Effector memory CD4-positive, alpha-beta T cell (primary cell): Measurements from ENCODE around the gene RNU2-1.
"Not testable (repeated sequence)": the region's sequence is repeated elsewhere in the genome, so short reads cannot be mapped to it uniquely, and the experiment has no call there.

Source experiments
- DNase-seq, 3 donors: peaks; one replicate each; pipeline ENCODE4 v3.0.0-alpha.2; 2020
- H3K27ac ChIP-seq: 2 replicates; pipeline ENCODE4 v1.7.0; 2013; ENCODE audit warnings: mild to moderate bottlenecking, low read length, moderate library complexity; ENCODE audit not compliant: insufficient read depth, poor library complexity, severe bottlenecking
- H3K27me3 ChIP-seq: replicated peaks from 2 replicates; pipeline ENCODE4 v1.7.0; 2013; ENCODE audit warnings: mild to moderate bottlenecking, low read length; ENCODE audit not compliant: insufficient read depth, control insufficient read depth, poor library complexity, severe bottlenecking
- H3K36me3 ChIP-seq: 2 replicates; pipeline ENCODE4 v1.7.0; 2013; ENCODE audit warnings: mild to moderate bottlenecking, low read length, moderate library complexity; ENCODE audit not compliant: control insufficient read depth, insufficient read depth
- H3K4me1 ChIP-seq: 2 replicates; pipeline ENCODE4 v1.7.0; 2013; ENCODE audit warnings: low read length, mild to moderate bottlenecking; ENCODE audit not compliant: control insufficient read depth, insufficient read depth, poor library complexity, severe bottlenecking
- H3K4me3 ChIP-seq: 2 replicates; pipeline ENCODE4 v1.7.0; 2013; ENCODE audit warnings: low read length, low read depth, mild to moderate bottlenecking; ENCODE audit not compliant: insufficient read depth, poor library complexity, severe bottlenecking
- H3K9me3 ChIP-seq: 2 replicates; pipeline ENCODE4 v1.7.0; 2013; ENCODE audit warnings: mild to moderate bottlenecking, low read length, moderate library complexity; ENCODE audit not compliant: control insufficient read depth

Gene RNU2-1

GRCh38 chr17:43231205-43232020 is 2.4 kb downstream of the RNU2-1 start:
- H3K4me3 ChIP-seq, result not testable (repeated sequence)

GRCh38 chr17:43228020-43228782 is 5.6 kb downstream of the RNU2-1 start, which contains the start of gene CCDC200:
TSS of gene CCDC200 (minus strand) at chr17:43228623. CDS start at chr17:43228554, 69 bp downstream.
- H3K36me3 ChIP-seq, H3K4me3 ChIP-seq, H3K9me3 ChIP-seq, H3K4me1 ChIP-seq, H3K27ac ChIP-seq, H3K27me3 ChIP-seq, DNase-seq: not testable (repeated sequence)

More at GRCh38 chr17:43231205-43232020, 2.4 kb downstream of the RNU2-1 start:
- H3K27ac ChIP-seq, H3K9me3 ChIP-seq, H3K36me3 ChIP-seq, H3K4me1 ChIP-seq, DNase-seq, H3K27me3 ChIP-seq: not testable (repeated sequence)

GRCh38 chr17:43226393-43226792 is 7.4 kb downstream of the RNU2-1 start:
- no peaks in the 10 kb centered on the region for H3K9me3 ChIP-seq
- no peaks in the 10 kb centered on the region for H3K36me3 ChIP-seq
- no peak overlapping the region for H3K4me3 ChIP-seq
- no peaks in the 10 kb centered on the region for H3K27me3 ChIP-seq
- H3K4me1 ChIP-seq, result no peaks in the 10 kb centered on the region
- H3K27ac ChIP-seq, result no peak overlapping the region
- DNase-seq, result no peak

- no peaks in the 10 kb centered on the region for H3K36me3 ChIP-seq
- no peaks in the 10 kb centered on the region for H3K4me1 ChIP-seq
- H3K27me3 ChIP-seq, result no peaks in the 10 kb centered on the region
- no peaks in the 10 kb centered on the region for H3K9me3 ChIP-seq
- no peak overlapping the region for H3K4me3 ChIP-seq
- no peak overlapping the region for H3K27ac ChIP-seq
- no peak for DNase-seq
These were observed 9.6 kb downstream of the RNU2-1 start for GRCh38 chr17:43224146-43224705.

GRCh38 chr17:43220511-43221125 is 13.2 kb downstream of the RNU2-1 start:
- H3K9me3 ChIP-seq, result no peaks in the 10 kb centered on the region
- H3K4me1 ChIP-seq, result no peaks in the 10 kb centered on the region
- H3K27me3 ChIP-seq, result no peaks in the 10 kb centered on the region
- no peak for DNase-seq
- H3K4me3 ChIP-seq, result no peak overlapping the region
- H3K27ac ChIP-seq, result no peak overlapping the region
- peaks cover 11% of the 10 kb centered on the region for H3K36me3 ChIP-seq

GRCh38 chr17:43219746-43220380 is 13.9 kb downstream of the RNU2-1 start:
- DNase-seq, result no peak
- Histone ChIP-seq H3K27me3 (no peaks in the 10 kb centered on the region), H3K27ac (no peak overlapping the region), H3K4me1 (no peaks in the 10 kb centered on the region), H3K9me3 (no peaks in the 10 kb centered on the region), H3K4me3 (no peak overlapping the region), H3K36me3 (peaks cover 11% of the 10 kb centered on the region)

DNA sequence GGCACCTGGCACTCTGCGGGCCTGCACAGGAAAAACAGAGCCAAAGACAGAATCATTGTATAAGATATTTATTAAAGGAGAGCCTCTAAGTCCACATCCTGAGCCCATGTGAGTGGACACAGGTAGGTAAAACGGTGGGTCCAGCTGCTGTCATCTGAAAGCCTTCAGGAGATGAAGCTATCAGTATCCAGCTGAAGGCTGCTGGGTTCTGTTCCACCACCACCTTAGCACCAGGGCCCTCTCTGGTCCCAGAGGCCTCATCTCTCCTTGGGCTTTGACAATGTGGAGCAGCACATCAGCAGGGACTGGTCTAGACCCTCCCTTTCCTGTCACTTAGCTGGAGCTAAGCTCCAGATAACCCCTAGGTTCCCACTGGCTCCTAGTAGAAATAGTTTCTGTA is 14.8 kb downstream of the RNU2-1 start:
- Histone ChIP-seq H3K27ac (no peak overlapping the region), H3K4me1 (no peaks in the 10 kb centered on the region), H3K36me3 (peaks cover 11% of the 10 kb centered on the region), H3K9me3 (no peaks in the 10 kb centered on the region), H3K27me3 (no peaks in the 10 kb centered on the region), H3K4me3 (no peak overlapping the region)
- DNase-seq, result no peak

GRCh38 chr17:43217614-43218087 is 16.1 kb downstream of the RNU2-1 start:
- DNase-seq, result no peak
- H3K4me1 ChIP-seq, result no peaks in the 10 kb centered on the region
- H3K4me3 ChIP-seq, result no peak overlapping the region
- H3K36me3 ChIP-seq, result peaks cover 11% of the 10 kb centered on the region
- H3K27me3 ChIP-seq, result no peaks in the 10 kb centered on the region
- H3K27ac ChIP-seq, result no peak overlapping the region
- H3K9me3 ChIP-seq, result no peaks in the 10 kb centered on the region

DNA sequence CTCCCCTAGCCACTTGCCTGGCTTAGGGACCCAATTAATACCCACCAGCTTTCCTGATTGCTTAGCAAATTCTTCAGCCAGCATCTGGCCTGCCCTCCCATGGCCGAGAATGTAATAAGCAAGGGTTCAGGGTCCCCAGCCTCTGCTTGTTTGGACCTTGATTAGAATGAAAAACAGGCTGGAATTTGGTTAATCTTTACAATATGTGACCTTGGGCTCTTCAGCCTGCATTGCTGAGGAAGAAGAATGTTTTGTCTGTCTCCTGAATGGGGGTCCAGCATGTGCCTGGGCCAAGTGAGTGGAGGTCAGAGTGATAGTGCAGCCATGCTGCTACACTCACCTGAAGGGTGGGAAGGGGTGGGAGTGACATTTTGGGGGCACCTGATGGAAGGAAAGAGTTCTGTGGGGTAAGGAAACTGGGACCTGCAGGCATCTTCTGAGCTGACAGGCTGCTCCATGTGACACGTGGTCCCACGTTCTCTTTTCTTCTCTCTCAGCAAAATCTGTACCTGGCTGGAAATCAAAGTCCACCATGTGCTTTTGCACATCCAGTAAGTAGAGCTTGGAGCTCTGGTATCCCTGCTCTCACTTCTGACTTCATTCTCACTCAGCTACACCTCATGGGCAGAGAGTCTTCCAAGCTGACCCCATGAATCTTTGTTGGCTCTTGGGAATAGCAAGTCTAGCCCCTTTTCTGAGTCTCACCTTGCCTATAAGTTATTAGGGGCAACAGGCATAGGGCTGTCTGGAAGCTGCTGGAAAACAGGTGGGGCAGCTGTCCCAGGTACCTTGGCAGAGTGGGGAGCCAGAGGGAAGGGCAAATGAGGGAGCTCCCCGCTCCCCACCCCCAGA is 16.8 kb downstream of the RNU2-1 start:
- DNase-seq, result no peak
- H3K36me3 ChIP-seq, result peaks cover 11% of the 10 kb centered on the region
- H3K27ac ChIP-seq, result no peak overlapping the region

More for the DNA sequence above, 16.8 kb downstream of the RNU2-1 start:
- H3K27me3 ChIP-seq, result no peaks in the 10 kb centered on the region
- no peak overlapping the region for H3K4me3 ChIP-seq
- peaks cover 5% of the 10 kb centered on the region for H3K4me1 ChIP-seq
- no peaks in the 10 kb centered on the region for H3K9me3 ChIP-seq
